ENCODE measurements around the gene ZC3H12D. TPM values are rescaled to one million over a fixed set of nuclear protein-coding genes. Genes with fewer than 3 reads are reported as not detected.
"Not testable (repeated sequence)": the region's sequence is repeated elsewhere in the genome, so short reads cannot be mapped to it uniquely, and the experiment has no call there.

The ZC3H12D gene
- polyA plus RNA-seq (ENCODE audit: insufficient read length in 4 of 4), result under 1 TPM; 0.20 to 0.55 (median 0.25) TPM

DNA sequence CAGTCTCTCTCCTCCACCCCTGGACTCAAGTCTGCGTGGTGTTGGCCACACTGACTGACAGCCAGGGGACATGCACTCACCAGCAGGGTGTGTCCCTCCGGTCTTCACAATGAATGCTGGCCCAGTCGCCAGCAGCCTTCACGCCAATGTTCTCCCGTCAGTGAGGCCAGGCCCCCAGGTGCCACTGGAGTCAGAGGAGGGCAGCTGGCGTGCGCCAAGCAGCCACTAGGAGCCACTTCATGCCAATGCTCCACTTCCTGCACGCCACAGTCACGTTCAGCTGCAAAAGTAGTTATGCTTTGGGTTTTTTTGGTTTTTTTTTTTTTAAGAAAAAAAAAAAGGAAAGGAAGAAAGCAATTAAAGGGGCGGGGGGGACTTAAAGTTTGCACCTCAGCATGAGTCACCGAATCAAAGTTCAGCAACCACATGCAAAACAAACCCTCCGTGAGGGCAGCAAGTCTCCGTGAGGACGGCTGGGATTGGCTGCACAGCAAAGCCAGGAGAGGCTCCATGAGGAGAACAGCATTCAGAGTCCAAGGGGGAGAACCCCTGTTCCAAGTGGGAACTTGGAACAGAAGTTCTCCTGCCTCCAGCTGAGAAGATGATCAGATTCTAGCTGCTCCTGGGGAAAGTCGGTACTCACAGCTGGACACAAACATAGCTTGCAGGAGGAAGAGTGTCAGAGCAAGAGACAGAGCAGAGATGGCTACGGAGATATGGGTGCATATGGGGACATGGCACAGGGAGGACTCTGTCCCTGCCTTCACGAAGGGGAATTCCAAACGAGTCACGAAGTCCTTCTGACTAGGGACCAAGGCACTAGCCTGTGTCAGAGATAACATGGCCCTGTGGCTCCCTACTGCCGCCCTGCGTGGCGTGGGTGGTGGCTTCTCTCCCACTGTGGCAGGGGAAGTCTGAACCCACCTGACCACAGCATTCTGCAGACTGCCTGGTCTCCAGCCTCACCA is at the start of gene ZC3H12D:
ZC3H12D (minus strand) TSS at position 282 of the 968 bp plus-strand sequence. CDS start 10,471 bp downstream, outside the sequence.
- DNase-seq (ENCODE audit: low read depth in 4 of 4, low spot score in 3 of 4), result no peak

GRCh38 chr6:149529650-149530049 is 44.8 kb upstream of the ZC3H12D start:
- no peak for DNase-seq (ENCODE audit: low read depth in 4 of 4, low spot score in 3 of 4)

GRCh38 chr6:149515494-149515893 is 30.7 kb upstream of the ZC3H12D start:
- DNase-seq (ENCODE audit: low read depth in 4 of 4, low spot score in 3 of 4), result no peak

DNA sequence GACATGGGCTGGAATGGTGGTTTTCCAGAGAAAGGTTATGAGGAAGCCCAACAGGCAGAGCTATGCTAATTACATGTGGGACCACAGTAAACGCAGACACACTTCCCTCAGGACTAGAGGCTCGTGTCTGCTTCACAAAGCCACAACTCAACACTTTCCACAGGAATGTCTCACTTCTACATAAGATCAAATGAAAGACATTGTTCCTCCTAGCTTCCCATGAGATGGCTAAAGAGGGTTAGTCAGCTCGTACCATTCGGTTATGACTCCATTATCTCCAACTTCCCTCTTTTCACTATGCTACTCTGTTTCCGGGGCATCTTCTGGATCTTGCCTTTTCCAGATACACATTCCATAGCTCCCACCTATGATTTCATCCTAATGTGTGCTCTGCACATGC is 29.1 kb upstream of the ZC3H12D start:
- no peak for DNase-seq (ENCODE audit: low read depth in 4 of 4, low spot score in 3 of 4)

GRCh38 chr6:149510793-149511512 is 26.1 kb upstream of the ZC3H12D start:
- DNase-seq (ENCODE audit: low read depth in 4 of 4, low spot score in 3 of 4), result no peak

DNA sequence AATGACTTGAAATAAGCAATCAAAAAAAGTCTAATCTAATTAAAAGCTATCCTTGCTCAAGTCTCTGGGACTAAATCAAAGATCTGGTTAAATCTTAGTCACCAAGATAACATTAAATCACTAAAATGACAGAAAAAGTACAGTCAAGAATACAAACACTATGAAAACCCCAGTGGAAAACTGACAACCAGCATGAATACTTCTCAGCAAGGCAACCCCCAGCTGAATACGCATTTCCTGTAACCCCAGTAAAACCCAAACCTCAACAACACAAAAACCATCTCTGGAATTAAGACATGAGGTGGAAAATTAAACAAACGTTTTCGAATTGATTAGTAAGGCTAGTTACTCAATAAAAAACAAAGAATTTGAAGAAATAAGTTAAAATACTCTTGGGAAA is 23.7 kb upstream of the ZC3H12D start:
- DNase-seq (ENCODE audit: low read depth in 4 of 4, low spot score in 3 of 4), result no peak

DNA sequence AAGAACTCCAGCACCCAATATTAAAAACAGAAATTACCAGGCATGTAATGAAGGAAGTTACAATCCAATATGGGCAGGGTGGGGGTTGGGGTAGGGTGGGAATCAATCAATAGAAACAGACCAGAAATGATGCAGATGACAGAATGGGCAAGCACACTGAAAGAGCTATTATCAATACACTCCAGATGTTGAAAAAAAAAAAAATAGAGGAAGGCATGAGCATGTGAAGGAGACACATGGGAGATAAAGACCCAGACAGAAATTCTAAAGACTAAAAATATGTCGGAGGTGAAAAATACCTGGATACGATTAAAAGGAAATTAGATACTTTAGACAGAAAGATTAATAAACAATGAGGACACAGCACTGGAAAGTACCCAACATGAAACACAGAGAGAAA is 19.1 kb upstream of the ZC3H12D start:
- no peak for DNase-seq (ENCODE audit: low read depth in 4 of 4, low spot score in 3 of 4)

DNA sequence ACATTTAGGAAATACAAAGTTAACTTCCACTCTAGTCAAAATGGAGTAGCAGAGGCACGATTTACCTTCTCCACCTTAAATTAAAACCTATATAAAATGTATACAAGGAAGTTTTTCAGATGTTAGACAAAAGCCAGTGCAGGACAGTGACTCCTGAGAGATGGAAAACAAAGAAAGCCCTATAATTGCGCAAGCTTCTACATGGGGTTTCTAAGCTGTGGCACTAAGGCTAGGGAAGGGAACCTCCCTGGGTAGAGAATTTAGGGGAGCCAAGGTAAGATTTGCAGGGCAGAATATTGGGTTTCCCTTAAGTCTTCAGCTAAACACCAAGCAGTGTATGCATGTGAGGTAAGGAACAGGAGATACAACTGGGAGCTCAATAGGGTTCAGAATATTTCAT is 18.5 kb upstream of the ZC3H12D start:
- no peak for DNase-seq (ENCODE audit: low read depth in 4 of 4, low spot score in 3 of 4)

GRCh38 chr6:149501768-149502167 is 17.0 kb upstream of the ZC3H12D start:
- no peak for DNase-seq (ENCODE audit: low read depth in 4 of 4, low spot score in 3 of 4)

DNA sequence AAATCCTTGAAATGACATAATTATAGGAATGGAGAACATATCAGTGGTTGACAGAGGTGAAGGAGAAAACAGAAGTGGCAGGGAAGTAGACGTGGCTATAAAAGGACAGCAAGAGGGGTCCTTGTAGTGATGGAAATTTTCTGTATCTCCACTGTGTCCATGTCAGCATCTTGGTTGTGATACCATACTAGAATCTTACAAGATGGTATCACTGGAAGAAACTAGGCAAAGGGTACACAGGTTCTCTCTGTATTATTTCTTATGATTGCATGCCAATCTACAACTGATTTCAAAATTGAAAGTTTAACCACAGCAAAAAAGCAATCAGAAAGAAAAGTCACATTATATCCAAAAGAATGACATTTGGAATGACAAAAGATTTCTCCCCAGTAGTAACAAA is 16.4 kb upstream of the ZC3H12D start:
- no peak for DNase-seq (ENCODE audit: low read depth in 4 of 4, low spot score in 3 of 4)

- DNase-seq (ENCODE audit: low read depth in 4 of 4, low spot score in 3 of 4), result no peak
These were observed 15.3 kb upstream of the ZC3H12D start for GRCh38 chr6:149500096-149500495.

DNA sequence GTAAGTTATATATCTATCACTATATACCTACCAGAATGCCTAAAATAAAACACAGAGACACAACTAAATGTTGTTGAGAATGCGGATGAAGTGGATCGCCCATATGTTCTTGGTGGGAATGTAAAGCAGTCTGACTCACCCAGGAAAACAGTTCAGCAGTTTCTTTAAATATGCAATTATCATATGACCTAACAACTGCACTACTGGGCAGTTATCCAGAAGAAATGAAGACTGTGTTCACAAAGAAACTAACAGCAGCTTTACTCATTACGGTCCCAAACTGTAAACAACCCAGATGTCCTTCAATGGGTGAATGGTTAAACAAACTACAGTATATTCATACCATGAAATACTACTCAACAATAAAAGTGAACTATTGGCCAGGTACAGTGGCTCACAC is 14.3 kb upstream of the ZC3H12D start:
- no peak for DNase-seq (ENCODE audit: low read depth in 4 of 4, low spot score in 3 of 4)

DNA sequence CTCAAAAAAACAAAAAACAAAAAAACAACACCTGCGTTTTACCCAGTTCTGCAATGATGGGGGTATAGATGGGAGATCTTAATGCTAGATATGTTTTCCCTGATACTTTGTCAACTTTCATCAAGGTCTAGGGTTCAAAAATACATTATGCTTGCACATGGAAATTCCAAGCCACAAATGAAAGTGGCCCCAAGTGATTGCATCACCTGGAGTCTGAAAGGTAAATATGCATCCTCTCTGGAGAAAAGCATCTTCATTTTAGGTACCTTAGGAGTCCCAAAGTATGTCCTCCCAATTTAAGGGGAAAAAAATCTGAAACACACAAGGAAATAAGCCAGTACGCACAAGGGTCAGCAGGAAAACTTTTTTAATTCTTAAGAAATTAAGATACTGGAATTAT is 12.6 kb upstream of the ZC3H12D start:
- no peak for DNase-seq (ENCODE audit: low read depth in 4 of 4, low spot score in 3 of 4)

GRCh38 chr6:149496597-149496996 is 11.8 kb upstream of the ZC3H12D start:
- not testable (repeated sequence) for DNase-seq (ENCODE audit: low read depth in 4 of 4, low spot score in 3 of 4)

DNA sequence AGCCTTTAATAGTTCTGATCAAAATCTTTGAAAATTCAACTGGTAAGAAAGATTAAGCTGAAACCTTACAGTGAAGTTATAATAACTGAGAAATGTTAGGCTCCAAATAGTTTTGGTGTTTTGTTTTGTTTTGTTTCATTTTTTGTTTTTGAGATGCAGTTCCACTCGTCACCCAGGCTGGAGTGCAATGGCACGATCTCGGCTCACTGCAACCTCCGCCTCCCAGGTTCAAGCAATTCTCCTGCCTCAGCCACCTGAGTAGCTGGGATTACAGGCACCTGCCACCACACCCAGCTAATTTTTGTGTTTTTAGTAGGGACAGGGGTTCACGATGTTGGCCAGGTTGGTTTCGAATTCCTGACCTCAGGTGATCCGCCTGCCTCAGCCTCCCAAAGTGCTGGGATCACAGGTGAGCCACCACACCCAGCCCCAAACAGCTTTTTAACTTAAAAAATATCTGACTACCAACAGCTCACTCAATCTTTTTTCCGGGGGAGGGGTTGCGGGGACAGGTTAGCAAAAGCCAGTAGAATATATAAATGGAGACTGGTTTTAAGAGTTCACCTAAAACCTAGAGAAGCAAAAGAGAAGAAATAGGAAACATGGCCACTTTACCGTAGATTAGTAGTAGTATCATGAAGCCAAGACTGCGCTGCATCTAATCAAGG is 10.7 kb upstream of the ZC3H12D start:
- not testable (repeated sequence) for DNase-seq (ENCODE audit: low read depth in 4 of 4, low spot score in 3 of 4)

GRCh38 chr6:149494810-149495209 is 10.0 kb upstream of the ZC3H12D start:
- not testable (repeated sequence) for DNase-seq (ENCODE audit: low read depth in 4 of 4, low spot score in 3 of 4)

- DNase-seq (ENCODE audit: low read depth in 4 of 4, low spot score in 3 of 4), result no peak
These were observed 9.0 kb upstream of the ZC3H12D start for GRCh38 chr6:149493761-149494320.

DNA sequence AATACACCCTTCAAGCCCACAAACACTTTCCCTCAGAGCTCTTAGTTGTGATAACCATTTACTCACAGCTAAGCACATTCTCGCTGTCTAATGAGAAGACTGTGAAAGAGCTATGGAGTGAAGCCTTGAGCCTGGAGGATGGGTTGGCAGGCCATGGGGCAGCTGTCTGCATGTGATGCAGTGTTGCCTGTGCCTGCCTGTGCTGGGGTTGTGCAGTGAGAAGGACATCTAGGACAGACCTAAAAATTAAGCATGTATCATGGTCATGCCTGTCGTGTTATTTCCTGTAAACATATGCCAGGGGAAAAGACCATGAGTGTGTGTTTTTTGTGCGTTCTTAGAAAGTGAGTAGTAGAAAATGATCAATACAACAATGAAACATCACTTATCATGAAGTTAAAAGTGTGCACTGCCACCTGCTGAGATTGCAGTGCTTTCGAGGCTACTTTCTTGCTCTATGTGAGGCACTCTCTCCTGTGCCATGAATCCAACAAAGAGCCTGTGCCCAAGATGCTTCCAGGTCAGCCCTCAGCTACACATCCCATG is 8.1 kb upstream of the ZC3H12D start:
- DNase-seq (ENCODE audit: low read depth in 4 of 4, low spot score in 3 of 4), result no peak

DNA sequence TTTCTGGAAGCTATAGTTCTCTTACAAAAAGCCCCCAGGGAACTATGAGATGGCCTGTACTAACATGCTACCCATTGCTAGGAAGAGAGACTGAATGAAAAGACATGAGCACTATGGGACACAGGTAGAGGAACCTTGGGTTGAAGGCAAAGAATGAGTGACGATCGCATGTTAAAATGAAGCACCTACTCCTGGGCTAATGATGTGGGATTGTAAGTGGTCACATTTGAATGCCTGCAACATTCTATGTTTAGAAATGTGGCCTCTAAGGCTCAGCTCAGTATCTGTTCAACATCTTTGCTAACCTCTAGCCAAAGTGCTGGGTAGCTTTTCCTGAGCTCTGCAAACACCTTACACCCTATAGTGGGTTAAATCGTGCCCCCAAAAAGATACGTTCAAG is 5.2 kb upstream of the ZC3H12D start:
- no peak for DNase-seq (ENCODE audit: low read depth in 4 of 4, low spot score in 3 of 4)

- DNase-seq (ENCODE audit: low read depth in 4 of 4, low spot score in 3 of 4), result peak in 1 of 4 donors; percentile 17
These were observed 4.0 kb upstream of the ZC3H12D start for GRCh38 chr6:149488815-149489214.
